GM21390 (cell line): Measurements from ENCODE around the gene ACSBG1.

Source experiments
- ATAC-seq: cut with Tn5 transposase; IDR thresholded peaks from one replicate; pipeline ENCODE4 v1.9.1; 2021; ENCODE audit not compliant: unreplicated experiment

The ACSBG1 gene

GRCh38 chr15:78234515-78235040 lies at the start of gene ACSBG1:
ACSBG1 (minus strand) TSS chr15:78234565; CDS start chr15:78234501, 64 bp downstream.
- no peak for ATAC-seq

- ATAC-seq, result no peak
These were observed 48.0 kb upstream of the ACSBG1 start for GRCh38 chr15:78282324-78282723.

- no peak for ATAC-seq
These were observed 46.1 kb upstream of the ACSBG1 start for GRCh38 chr15:78280319-78281072.

GRCh38 chr15:78276064-78276943 lies 41.9 kb upstream of the ACSBG1 start:
- ATAC-seq, result no peak

- ATAC-seq, result no peak
These were observed 40.6 kb upstream of the ACSBG1 start for GRCh38 chr15:78274994-78275393.

- ATAC-seq, result no peak
These were observed 38.4 kb upstream of the ACSBG1 start for GRCh38 chr15:78272776-78273175.

GRCh38 chr15:78272316-78272715 lies 38.0 kb upstream of the ACSBG1 start:
- ATAC-seq, result no peak

- ATAC-seq, result no peak
These were observed 32.4 kb upstream of the ACSBG1 start for GRCh38 chr15:78266806-78267205.

GRCh38 chr15:78266229-78266628 lies 31.9 kb upstream of the ACSBG1 start:
- ATAC-seq, result no peak

- ATAC-seq, result no peak
These were observed 31.4 kb upstream of the ACSBG1 start for GRCh38 chr15:78265752-78266224.

GRCh38 chr15:78265137-78265460 lies 30.7 kb upstream of the ACSBG1 start:
- ATAC-seq, result no peak

GRCh38 chr15:78264304-78265136 lies 30.2 kb upstream of the ACSBG1 start, which contains the start of gene DNAJA4:
DNAJA4 (plus strand) TSS chr15:78264562; CDS start chr15:78264764, 202 bp downstream.
- ATAC-seq, result no peak

- ATAC-seq, result no peak
These were observed 29.5 kb upstream of the ACSBG1 start for GRCh38 chr15:78263907-78264303.

- no peak for ATAC-seq
These were observed 29.0 kb upstream of the ACSBG1 start for GRCh38 chr15:78263351-78263781.

- ATAC-seq, result no peak
These were observed 26.7 kb upstream of the ACSBG1 start for GRCh38 chr15:78261062-78261461.

- no peak for ATAC-seq
These were observed 26.1 kb upstream of the ACSBG1 start for GRCh38 chr15:78260489-78260888.

GRCh38 chr15:78259232-78259631 lies 24.9 kb upstream of the ACSBG1 start:
- no peak for ATAC-seq

GRCh38 chr15:78257681-78258080 lies 23.3 kb upstream of the ACSBG1 start:
- ATAC-seq, result no peak

- no peak for ATAC-seq
These were observed 21.7 kb upstream of the ACSBG1 start for GRCh38 chr15:78256044-78256437.

- no peak for ATAC-seq
These were observed 21.2 kb upstream of the ACSBG1 start for GRCh38 chr15:78255421-78256043.
